SU-DHL-6 (cell line): ENCODE data around the gene CDK14.

Source experiments
- H2AFZ ChIP-seq: fragments of 200-600 bp; sonication (generic); 2 replicates; pipeline ENCODE4 v1.6.1; 2014; ENCODE audit warnings: low read depth, mild to moderate bottlenecking, moderate library complexity, mixed read lengths, antibody characterized with exemption, low read length; ENCODE audit not compliant: severe bottlenecking
- H3F3A ChIP-seq: fragments of 200-600 bp; shearing (Covaris generic); 2 replicates; pipeline ENCODE4 v1.6.0; 2016; ENCODE audit warnings: antibody characterized with exemption, mild to moderate bottlenecking; ENCODE audit not compliant: insufficient read depth
- H3K27ac ChIP-seq: fragments of 200-600 bp; sonication (generic); 2 replicates; pipeline ENCODE4 v1.5.1; 2016; ENCODE audit warnings: low read depth, mild to moderate bottlenecking, low read length, moderate library complexity, mixed read lengths
- H3K27me3 ChIP-seq: fragments of 200-600 bp; sonication (generic), shearing (Covaris generic); 2 replicates; pipeline ENCODE4 v1.6.0; 2014; ENCODE audit warnings: mild to moderate bottlenecking, low read length
- H3K36me3 ChIP-seq: fragments of 200-600 bp; sonication (generic); 2 replicates; pipeline ENCODE4 v1.6.1; 2014; ENCODE audit warnings: mild to moderate bottlenecking, low read length, mixed read lengths
- H3K4me2 ChIP-seq: fragments of 300-600, 200-600 bp; shearing (Covaris generic), sonication (generic); 2 replicates; pipeline ENCODE4 v1.6.0; 2014; ENCODE audit warnings: low read length, low read depth, mild to moderate bottlenecking; ENCODE audit not compliant: poor library complexity, severe bottlenecking
- H3K4me3 ChIP-seq: fragments of 200-600 bp; sonication (generic); 2 replicates; pipeline ENCODE4 v1.5.1; 2014; ENCODE audit warnings: antibody characterized with exemption, low read length, mild to moderate bottlenecking, mixed read lengths; ENCODE audit not compliant: insufficient read depth, poor library complexity, severe bottlenecking
- H3K79me2 ChIP-seq: fragments of 200-600 bp; sonication (generic); 2 replicates; pipeline ENCODE4 v1.6.1; 2014; ENCODE audit warnings: mild to moderate bottlenecking, low read length, moderate library complexity; ENCODE audit not compliant: insufficient read depth
- H3K9ac ChIP-seq: fragments of 200-600 bp; sonication (generic); 2 replicates; pipeline ENCODE4 v1.7.0; 2014; ENCODE audit warnings: mild to moderate bottlenecking, low read length
- H3K9me2 ChIP-seq: fragments of 200-600 bp; sonication (generic); replicated peaks from 2 replicates; pipeline ENCODE4 v1.6.1; 2014; ENCODE audit warnings: low read length; ENCODE audit not compliant: insufficient read depth
- H3K9me3 ChIP-seq: fragments of 200-600 bp; sonication (generic); 2 replicates; pipeline ENCODE4 v1.6.1; 2014; ENCODE audit warnings: low read length, mixed read lengths; ENCODE audit not compliant: insufficient read depth
- H4K20me1 ChIP-seq: fragments of 200-600 bp; sonication (generic); 2 replicates; pipeline ENCODE4 v1.6.1; 2014; ENCODE audit warnings: low read depth, mild to moderate bottlenecking, antibody characterized with exemption, low read length, moderate library complexity, mixed read lengths
- EZH2phosphoT487 ChIP-seq: fragments of 200-600 bp; sonication (generic), shearing (Covaris generic); conservative IDR thresholded peaks from 2 replicates; pipeline ENCODE4 v1.6.1; 2018; ENCODE audit warnings: mild to moderate bottlenecking, antibody characterized with exemption, low read length, moderate library complexity, mixed read lengths
- TF ChIP-seq, protein P1 (sequence below): fragments of 200-600 bp; sonication (generic); IDR thresholded peaks from one replicate; pipeline ENCODE4 v1.5.1; 2017; ENCODE audit warnings: antibody characterized with exemption, mild to moderate bottlenecking, low read length, moderate library complexity; ENCODE audit not compliant: insufficient read depth, poor library complexity, severe bottlenecking

CDK14 gene

DNA sequence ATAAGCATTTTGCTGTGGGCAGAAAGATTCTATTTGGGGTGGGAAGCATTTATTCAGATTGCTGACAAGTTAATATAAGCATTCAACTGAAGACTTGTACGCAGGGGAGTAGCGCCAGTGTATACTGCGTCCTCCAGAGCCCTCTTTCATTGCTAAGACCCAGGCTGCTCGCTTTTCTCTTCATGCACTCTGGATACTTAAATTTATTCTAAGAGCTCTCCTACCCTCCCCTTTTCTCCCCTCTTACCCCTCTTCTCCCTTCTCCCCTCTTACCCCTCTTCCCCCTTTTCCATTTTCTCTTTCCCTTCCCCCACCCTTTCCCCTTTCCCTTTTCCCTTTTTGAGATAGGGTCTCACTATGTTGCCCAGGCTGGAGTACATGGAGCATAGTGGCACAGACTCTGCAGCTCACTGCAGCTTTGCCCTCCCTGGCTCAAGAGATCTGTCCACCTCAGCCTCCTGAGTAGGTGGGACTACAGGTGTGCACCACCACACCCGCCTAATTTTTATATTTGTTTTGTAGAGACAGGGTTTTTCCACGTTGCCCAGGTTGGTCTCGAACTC lies 125.8 kb downstream of the CDK14 start:
- no peaks in the 10 kb centered on the region for H3K9me3 ChIP-seq
- H4K20me1 ChIP-seq = no peaks in the 10 kb centered on the region
- H2AFZ ChIP-seq = no peak overlapping the region
- no peaks in the 10 kb centered on the region for H3K27me3 ChIP-seq
- TF ChIP-seq, protein P1, sequence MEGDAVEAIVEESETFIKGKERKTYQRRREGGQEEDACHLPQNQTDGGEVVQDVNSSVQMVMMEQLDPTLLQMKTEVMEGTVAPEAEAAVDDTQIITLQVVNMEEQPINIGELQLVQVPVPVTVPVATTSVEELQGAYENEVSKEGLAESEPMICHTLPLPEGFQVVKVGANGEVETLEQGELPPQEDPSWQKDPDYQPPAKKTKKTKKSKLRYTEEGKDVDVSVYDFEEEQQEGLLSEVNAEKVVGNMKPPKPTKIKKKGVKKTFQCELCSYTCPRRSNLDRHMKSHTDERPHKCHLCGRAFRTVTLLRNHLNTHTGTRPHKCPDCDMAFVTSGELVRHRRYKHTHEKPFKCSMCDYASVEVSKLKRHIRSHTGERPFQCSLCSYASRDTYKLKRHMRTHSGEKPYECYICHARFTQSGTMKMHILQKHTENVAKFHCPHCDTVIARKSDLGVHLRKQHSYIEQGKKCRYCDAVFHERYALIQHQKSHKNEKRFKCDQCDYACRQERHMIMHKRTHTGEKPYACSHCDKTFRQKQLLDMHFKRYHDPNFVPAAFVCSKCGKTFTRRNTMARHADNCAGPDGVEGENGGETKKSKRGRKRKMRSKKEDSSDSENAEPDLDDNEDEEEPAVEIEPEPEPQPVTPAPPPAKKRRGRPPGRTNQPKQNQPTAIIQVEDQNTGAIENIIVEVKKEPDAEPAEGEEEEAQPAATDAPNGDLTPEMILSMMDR = no peak
- TF ChIP-seq EZH2phosphoT487 = no peak
- H3K4me2 ChIP-seq = peak overlapping the region; percentile 88
- no peaks in the 10 kb centered on the region for H3K9me2 ChIP-seq
- peak overlapping the region; percentile 50 for H3K9ac ChIP-seq
- H3K4me3 ChIP-seq = peak overlapping the region; percentile 34
- peaks cover 2% of the 10 kb centered on the region for H3K36me3 ChIP-seq
- H3K27ac ChIP-seq = peak overlapping the region; percentile 93
- H3K79me2 ChIP-seq = peaks cover 100% of the 10 kb centered on the region
- peaks cover 97% of the 10 kb centered on the region for H3F3A ChIP-seq

DNA sequence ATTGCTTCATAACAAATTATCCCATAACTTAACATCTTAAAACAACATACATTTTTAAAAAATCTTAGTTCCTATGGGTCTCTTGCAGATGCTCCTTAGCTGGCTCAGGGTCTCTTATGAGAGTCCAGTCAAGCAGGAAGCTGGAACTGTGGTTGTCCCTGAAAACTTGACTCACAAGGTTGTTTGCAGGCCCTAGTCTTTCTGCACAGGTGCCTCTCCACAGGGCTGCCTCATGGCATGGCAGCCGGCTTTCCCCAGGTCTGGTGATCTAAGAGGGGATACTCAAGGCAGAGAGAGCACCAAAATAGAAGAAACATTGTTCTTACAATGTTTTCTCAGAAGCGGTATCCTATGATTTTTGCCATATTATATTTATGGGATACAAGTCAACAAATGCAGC lies 127.1 kb downstream of the CDK14 start:
- Histone ChIP-seq H3K27ac (peak overlapping the region; percentile 93), H3K79me2 (peaks cover 100% of the 10 kb centered on the region), H3K9me3 (no peaks in the 10 kb centered on the region), H2AFZ (no peak overlapping the region), H3K36me3 (peaks cover 13% of the 10 kb centered on the region), H3K9ac (peak overlapping the region; percentile 50), H3K27me3 (no peaks in the 10 kb centered on the region), H3K4me3 (peak overlapping the region; percentile 64), H3K4me2 (peak overlapping the region; percentile 88), H3K9me2 (no peaks in the 10 kb centered on the region), H4K20me1 (no peaks in the 10 kb centered on the region), H3F3A (peaks cover 96% of the 10 kb centered on the region)
- TF ChIP-seq, protein P1 = no peak
- no peak for TF ChIP-seq EZH2phosphoT487

DNA sequence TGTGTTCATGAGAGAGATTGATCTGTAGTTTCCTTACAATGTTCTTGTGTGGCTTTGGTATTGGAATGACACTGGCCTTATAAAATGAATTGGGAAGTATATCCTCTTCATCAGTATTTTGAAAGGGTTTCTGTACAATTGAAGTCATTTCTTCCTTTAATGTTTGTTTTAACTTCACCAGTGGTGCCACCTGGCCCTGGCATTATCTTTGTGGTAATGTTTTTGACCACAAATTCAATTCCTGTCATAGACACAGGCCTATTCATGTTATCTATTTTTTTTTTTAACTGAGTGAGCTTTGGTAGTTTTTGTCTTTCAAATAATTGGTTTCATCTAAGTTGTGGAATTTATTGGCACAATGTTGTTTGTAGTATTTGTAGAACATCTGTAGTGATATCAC lies 127.7 kb downstream of the CDK14 start:
- Histone ChIP-seq H3K4me2 (peak overlapping the region; percentile 88), H3K79me2 (peaks cover 100% of the 10 kb centered on the region)
- TF ChIP-seq EZH2phosphoT487 = no peak
- TF ChIP-seq, protein P1 = no peak

More for the DNA sequence above, 127.7 kb downstream of the CDK14 start:
- Histone ChIP-seq H4K20me1 (no peaks in the 10 kb centered on the region), H3K27me3 (no peaks in the 10 kb centered on the region), H3K36me3 (peaks cover 19% of the 10 kb centered on the region), H3K9me3 (no peaks in the 10 kb centered on the region), H3K9me2 (no peaks in the 10 kb centered on the region), H3K4me3 (peak overlapping the region; percentile 64), H2AFZ (no peak overlapping the region), H3K9ac (peak overlapping the region; percentile 50), H3K27ac (peak overlapping the region; percentile 93), H3F3A (peaks cover 95% of the 10 kb centered on the region)
